Coronary artery (tissue), 2 donors: ENCODE data around the gene FAM193A.
"Not testable (repeated sequence)": the region's sequence is repeated elsewhere in the genome, so short reads cannot be mapped to it uniquely, and the experiment has no call there.

Source experiments
- DNase-seq: peaks from one replicate; pipeline ENCODE4 v3.0.0-alpha.2; 2017; ENCODE audit warnings: low spot score
- H3K27ac ChIP-seq, 2 donors: fragments of 200-600 bp; sonication (generic); one replicate each; pipeline ENCODE4 v1.5.1; 2016 to 2019
- H3K4me3 ChIP-seq: fragments of 200-600 bp; sonication (generic); 2 replicates; pipeline ENCODE4 v1.5.1; 2016; ENCODE audit warnings: mild to moderate bottlenecking, moderate library complexity
- TF ChIP-seq, protein P1 (sequence below): fragments of 200-600 bp; sonication (generic); IDR thresholded peaks from one replicate; pipeline ENCODE4 v1.5.1; 2019; ENCODE audit warnings: antibody characterized with exemption

The FAM193A gene

DNA sequence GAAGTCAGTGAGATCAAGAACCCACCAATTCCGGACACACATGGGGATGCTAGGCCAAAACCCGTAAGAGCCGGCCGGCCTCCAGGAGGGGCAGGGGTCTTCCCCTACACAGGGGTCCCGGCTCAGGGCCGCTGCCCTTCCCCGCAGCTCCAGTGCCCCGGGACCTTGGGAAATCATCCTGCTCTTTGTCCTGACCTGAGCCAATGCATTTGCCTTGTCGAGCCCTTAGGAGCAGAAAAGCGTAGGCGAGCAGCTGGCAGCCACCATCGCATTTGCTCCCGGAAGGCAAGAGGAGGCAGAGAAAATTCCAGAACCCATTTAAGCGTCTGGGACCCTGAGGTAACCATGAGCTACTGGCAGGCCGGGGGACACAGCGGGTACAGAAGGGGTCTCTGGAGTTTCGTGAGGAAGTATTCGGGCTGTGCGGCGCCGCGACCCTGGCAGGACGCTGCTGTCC lies 227.1 kb downstream of the FAM193A start:
- no peak for DNase-seq
- H3K27ac ChIP-seq, result peak overlapping the region; percentile 41 to 81
- TF ChIP-seq, protein P1, sequence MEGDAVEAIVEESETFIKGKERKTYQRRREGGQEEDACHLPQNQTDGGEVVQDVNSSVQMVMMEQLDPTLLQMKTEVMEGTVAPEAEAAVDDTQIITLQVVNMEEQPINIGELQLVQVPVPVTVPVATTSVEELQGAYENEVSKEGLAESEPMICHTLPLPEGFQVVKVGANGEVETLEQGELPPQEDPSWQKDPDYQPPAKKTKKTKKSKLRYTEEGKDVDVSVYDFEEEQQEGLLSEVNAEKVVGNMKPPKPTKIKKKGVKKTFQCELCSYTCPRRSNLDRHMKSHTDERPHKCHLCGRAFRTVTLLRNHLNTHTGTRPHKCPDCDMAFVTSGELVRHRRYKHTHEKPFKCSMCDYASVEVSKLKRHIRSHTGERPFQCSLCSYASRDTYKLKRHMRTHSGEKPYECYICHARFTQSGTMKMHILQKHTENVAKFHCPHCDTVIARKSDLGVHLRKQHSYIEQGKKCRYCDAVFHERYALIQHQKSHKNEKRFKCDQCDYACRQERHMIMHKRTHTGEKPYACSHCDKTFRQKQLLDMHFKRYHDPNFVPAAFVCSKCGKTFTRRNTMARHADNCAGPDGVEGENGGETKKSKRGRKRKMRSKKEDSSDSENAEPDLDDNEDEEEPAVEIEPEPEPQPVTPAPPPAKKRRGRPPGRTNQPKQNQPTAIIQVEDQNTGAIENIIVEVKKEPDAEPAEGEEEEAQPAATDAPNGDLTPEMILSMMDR, result no peak

GRCh38 chr4:2765832-2766526 lies 229.5 kb downstream of the FAM193A start:
- DNase-seq, result peak; percentile 56
- no peak overlapping the region for H3K4me3 ChIP-seq
- no peak overlapping the region for H3K27ac ChIP-seq
- TF ChIP-seq, protein P1, result no peak

More for the DNA sequence above, 227.1 kb downstream of the FAM193A start:
- peak overlapping the region; percentile 72 for H3K4me3 ChIP-seq

DNA sequence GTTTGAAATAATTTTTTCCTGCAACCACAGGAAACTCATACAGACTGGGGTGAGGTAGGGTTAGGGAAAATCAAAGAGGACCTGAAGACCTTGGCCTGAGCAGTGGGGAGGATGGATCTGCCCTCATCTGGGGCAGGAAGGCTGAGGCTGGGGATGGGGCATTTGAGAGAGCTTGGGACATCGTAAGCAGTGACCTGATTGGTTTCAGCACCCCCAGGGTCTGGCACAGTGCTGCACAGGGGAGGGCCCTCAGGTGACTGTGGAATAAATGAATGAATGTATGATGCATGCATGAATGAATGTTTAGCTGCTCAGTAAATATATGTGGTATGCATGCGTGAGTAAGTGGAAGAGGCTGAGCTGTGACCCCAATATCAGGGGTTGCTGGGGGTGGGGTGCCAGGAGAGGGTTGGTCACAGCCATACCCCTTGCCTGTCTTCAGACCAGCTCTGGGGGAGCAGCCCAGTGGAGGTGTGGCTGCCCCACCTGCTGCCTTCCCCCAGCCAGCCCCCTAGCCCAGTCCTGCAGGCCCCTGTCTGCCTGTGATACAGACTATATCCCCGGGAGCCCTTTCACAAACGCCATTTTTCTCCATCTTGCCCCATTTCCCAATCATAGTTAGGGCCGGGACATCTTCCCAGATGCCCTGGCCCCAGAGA lies 230.7 kb downstream of the FAM193A start:
- peak; percentile 66 for DNase-seq
- TF ChIP-seq, protein P1, result no peak
- H3K27ac ChIP-seq, result no peak overlapping the region
- no peak overlapping the region for H3K4me3 ChIP-seq

DNA sequence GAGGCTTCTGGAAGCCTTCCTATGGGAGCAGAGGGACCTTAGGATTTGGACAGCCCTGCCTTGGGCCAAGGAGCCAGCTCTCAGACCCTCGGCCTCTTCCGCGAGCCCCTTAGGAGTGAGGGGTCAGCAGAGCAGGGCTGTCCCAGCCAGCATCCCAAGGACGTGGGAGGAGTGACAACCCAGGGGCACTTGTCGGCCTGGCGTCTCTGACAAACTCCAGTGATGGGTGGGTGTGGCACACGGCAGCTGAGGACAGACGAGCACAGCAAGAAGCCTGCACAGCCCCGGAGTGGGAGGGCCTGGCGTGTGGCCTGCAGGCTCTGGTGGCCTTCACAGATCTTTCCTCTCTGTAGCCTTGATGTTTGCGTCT lies 231.2 kb downstream of the FAM193A start:
- TF ChIP-seq, protein P1, result no peak
- no peak overlapping the region for H3K4me3 ChIP-seq
- no peak overlapping the region for H3K27ac ChIP-seq
- DNase-seq, result peak; percentile 67

GRCh38 chr4:2768124-2768523 lies 231.7 kb downstream of the FAM193A start:
- Histone ChIP-seq H3K27ac (no peak overlapping the region), H3K4me3 (no peak overlapping the region)
- TF ChIP-seq, protein P1, result no peak
- DNase-seq, result peak; percentile 65

DNA sequence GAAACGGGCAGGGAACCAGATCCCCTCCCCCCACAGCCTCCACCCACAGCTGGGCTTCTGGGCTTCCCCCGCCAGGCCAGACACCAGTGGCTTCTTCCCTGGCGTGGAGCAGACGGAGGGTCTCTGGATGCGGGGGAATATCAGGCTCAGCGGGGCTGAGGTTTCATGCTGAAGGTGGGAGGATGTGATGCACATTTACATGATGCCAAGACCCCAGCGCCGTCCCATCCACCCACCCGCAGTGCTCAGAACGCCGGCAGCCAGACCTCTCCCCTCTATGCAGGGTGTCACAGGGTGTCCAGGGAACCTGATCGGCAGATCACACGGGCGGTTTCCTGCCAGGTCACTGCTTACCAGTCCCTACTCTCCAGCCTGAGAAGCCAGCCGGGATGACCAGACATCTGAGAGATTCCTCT lies 232.5 kb downstream of the FAM193A start:
- TF ChIP-seq, protein P1, result no peak
- DNase-seq, result no peak
- Histone ChIP-seq H3K4me3 (no peak overlapping the region), H3K27ac (no peak overlapping the region)

- H3K27ac ChIP-seq, result peak overlapping the region in 1 of 2 donors; percentile 5
- H3K4me3 ChIP-seq, result no peak overlapping the region
- TF ChIP-seq, protein P1, result no peak
- DNase-seq, result peak; percentile 36
Observed at GRCh38 chr4:2771264-2771663, 234.8 kb downstream of the FAM193A start.

DNA sequence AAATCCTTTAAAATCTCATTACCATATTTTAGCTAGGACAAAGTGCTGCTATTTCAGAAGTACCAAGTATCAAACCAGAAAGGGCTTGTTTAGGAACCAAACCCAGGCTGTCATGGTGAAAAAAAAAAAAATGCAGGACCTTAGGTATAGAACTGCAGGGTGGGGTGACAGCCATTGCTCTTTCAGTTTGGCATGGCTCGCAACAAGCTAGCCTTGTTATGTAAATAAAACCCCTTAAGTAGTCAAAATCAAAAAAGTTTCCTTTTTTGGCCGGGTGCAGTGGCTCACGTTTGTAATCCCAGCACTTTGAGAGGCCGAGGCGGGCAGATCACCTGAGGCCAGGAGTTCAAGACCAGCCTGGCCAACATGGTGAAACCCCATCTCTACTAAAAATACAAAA lies 244.2 kb downstream of the FAM193A start:
- H3K4me3 ChIP-seq, H3K27ac ChIP-seq: not testable (repeated sequence)
- peak; percentile 14 for DNase-seq
